Stimulated activated CD8-positive, alpha-beta memory T cell treated with anti-CD3 and anti-CD28 coated beads, Interleukin-12 subunit alpha, Interleukin-12 subunit beta, amount 100 ng/mL, for 24 hours (primary cell): ENCODE measurements around the gene PAQR8.
"Not testable (repeated sequence)": the region's sequence is repeated elsewhere in the genome, so short reads cannot be mapped to it uniquely, and the experiment has no call there.

ENCODE experiments used
- DNase-seq: peaks from one replicate; pipeline ENCODE4 v3.0.0-alpha.2; 2020; ENCODE audit errors: extremely low read depth

Gene PAQR8

DNA sequence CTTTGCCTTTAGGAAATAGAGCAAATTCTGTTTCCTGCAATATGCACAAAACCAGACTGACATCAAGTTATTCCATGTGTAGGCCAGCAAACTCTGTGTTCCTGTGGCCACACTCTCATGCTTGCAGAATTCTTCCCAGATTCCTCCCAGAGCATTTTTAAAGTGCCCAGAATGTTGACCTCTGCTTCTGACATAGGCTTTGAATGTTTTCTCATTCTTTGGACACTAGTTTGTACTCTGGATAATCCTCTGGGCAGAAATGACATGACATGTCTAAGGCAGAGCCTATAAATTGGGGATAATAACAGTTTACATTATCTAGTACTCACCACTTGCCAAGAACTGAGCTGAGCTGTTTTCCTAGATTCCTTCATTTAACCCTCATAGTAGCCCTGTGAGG lies 49.0 kb downstream of the PAQR8 start:
- no peak for DNase-seq

DNA sequence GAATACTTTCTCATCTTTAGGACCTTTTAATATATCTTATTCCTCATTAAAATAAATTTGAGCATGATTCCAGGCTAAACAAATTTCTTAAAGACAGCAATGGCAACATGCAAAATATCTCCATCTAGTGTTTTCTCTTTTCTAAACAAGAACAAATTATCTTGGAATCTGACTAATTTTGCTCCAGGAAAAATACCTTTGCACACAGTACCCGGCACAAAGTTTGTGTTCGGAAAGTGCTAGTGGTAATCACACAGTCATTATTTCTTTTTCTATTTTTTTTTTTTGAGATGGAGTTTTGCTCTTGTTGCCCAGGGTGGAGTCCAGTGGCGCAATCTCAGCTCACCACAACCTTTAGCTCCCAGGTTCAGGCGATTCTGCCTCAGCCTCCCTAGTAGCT lies 50.0 kb downstream of the PAQR8 start:
- no peak for DNase-seq

DNA sequence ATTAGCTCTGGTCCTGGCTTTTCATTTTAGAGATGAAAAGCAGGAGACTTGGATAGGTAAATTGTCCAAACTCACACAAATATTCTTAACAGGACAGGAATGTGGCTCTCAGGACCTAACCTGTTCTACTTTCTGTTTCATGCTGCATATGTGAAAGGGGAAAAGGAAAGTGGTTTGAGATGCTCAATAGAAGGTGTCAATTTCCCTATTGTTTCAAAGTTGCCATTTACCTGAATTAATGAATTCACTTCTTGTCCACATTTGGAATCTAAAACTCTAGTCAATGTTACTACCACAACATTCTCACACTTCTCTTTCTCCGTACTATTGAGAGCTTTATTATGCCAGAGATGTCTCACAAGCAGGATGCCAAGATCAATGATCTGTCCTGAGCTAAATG lies 53.4 kb downstream of the PAQR8 start:
- DNase-seq, result no peak

DNA sequence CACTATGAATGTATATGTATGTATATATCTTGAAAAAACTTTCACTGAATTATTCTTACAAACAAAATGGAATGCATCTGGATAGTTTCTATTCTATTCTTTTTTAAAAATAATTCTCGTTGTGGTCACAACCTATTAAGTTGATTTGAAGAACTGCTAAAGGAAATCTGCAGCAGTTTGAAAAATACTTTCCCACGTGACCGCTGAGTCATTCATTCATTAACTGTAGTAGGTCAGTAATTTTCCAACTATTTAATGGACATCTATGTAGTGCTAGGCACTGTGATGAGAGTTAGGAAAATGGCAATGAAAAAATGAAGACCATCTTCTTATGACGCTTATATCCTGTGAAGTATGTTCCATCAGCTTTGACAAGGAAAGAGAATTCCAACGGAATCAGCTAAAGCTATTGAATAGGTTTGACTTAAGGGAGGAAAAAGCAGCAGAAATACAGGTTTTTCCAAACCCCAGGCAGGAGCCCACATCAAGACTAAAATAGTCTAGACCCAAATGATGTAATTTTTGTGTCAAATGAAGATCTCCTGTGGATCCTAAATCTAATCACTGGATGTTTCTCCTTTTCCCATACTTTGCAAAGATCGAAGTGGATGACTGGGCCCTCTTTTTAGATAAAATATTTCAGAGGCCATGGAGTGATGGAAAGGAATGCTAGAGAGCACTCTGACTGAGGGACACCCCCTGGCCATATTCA lies 54.1 kb downstream of the PAQR8 start:
- DNase-seq, result no peak

DNA sequence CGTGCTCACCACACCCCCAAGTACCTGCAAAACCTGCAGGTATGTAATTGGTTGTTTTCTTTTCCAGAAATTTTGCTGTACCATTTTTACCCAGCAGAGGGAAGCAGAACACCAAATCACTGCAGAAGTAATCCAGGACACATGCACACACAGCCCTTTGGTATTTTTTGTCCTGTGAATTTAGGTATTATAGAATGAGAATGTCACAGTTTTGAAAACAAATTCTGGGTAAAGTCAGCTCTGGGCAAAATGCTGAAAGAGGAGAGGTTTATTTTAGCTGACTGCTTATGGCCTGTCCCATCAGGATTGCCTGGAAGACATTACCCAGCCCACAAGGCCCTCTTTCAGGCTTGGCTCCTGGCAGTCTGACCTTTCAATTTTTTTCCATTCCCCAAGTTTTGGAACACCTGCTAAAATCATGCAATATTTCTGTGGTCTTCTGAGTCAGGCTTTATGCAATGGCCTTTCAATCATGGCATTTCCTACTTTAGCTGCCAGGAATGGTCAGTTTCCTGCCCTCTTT lies 54.7 kb downstream of the PAQR8 start:
- no peak for DNase-seq

DNA sequence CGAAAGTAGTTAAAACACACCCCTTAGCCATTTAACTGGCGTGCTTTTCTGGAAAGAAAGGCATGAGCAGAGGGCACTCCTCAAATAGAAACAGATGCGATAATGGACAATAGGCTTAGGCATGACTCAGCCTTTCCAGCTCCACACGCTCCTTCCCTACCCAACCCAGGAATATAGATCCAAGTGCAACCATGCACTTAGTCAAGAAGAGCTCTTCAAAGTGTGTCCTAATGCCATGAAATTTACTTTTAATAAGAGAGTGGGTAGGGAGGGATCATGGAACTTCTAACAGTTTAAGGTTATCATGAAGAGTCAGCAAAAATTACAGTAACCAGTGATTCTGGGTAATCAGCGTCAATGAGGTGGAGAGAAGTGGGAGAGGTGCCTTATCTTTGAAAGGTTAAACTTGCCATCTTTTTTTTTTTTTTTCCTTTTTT lies 55.7 kb downstream of the PAQR8 start:
- DNase-seq, result no peak

DNA sequence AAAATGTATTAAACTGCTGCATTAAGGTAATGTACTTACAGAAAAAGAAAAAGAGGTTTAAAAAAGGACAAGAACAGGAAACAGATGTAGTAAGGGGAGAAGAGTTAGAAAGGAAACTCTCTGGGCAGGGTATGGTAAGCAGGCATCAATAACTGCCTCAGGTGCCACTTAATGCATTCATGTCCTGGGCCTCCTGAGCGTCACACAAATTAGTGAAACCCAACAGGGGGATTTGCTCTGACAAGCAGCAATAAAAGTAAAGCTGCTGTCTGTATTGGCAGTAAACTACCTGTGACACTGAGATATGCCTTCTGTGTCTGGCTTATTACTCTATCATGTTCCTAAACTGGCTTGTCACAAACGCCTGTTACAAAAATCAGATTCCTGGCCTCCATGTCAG lies 56.7 kb downstream of the PAQR8 start:
- DNase-seq, result no peak

DNA sequence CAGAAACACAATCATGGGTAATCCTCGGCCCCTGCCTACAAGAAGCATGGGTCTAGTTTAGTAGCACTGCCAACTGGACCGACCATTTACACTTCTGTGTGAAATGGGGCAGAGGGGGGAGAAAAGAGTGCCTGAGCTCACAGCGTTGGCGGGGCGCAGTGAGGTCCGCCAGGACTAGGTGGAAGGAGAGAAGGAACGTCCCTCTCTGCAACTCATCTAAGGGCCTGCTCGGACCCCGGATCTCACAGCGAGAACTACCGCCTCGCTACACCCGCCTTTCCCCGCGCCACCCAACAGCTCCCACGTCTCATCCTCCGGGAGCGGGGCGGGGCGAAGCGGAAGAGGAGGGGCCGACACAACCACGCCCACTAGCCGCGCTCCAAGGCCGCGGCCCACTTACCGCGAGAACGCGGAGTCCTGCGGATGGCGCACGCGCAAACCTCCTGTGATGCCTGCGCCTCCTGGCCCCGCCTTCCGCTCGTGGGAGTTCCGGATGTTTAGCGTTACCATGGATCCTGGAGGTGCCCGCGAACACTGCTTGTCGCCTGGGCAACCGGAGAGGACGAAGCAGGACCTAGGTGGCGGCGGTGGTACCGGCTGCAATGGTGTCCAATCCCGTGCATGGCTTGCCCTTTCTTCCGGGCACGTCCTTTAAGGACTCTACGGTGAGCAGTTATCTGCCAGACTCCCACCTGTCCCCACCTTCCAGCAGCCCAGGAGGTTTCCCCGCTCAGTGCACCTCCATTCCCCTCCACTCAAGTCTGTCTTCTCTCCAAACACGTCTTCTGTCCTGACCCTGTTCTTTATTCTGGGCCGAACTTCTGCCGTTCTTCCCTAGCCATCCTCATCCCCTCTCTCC lies 58.1 kb downstream of the PAQR8 start, which contains the start of gene EFHC1:
Gene EFHC1 (plus strand): TSS at position 534 of the 859 bp plus-strand sequence. CDS start 69 bp downstream, at position 603.
- peak; percentile 94 for DNase-seq

DNA sequence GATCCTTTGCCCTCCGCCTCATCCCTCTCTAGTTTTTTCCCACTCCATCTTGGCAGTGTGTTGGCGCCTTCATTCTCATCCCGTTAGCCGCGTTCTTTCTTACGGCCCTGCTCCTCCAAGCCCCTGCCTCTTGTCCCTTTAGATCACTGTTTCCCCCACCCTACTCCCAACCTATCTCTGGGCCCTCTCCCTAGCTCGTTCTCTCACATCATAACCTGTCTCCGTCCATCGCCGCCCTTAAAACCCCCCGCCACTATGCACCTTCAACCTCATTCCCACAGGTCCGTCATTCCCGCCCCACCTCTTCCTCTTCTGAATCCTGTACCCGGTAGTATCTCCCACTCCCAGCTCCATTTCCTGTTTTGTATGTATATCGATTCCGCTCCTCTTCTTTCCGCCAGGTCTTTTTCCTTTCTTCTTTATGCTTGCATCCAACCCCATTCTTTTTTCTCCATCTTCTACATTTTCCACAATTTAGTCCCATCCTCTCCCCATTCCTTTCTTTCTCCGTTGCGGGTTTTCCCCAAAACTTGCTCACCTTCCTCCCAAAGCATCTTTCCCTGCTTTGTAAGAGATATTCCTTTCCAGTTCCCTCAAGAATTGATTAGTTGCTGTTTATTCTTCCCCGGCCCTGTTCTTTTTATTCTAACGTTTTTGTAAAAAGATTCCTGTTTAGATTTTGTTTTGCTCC lies 58.9 kb downstream of the PAQR8 start:
- DNase-seq, result no peak

DNA sequence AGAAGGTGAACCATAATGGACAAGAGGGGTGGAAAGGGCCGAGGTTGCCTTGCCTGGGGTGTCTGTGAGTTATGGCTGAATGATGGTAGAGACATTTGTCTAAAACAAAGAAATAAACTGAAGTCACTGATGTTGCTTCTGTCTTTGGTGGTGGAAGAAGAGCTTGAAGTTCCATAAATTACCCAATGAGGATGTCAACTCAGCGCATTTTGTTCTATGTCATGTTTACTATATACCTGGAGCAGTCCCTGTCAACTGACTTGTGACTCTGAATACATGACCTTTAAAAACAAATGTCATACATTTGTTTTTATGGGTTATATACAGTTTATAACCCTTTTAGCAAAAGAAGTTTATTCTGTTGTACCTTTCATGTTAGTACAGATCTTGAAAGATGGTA lies 60.2 kb downstream of the PAQR8 start:
- no peak for DNase-seq

DNA sequence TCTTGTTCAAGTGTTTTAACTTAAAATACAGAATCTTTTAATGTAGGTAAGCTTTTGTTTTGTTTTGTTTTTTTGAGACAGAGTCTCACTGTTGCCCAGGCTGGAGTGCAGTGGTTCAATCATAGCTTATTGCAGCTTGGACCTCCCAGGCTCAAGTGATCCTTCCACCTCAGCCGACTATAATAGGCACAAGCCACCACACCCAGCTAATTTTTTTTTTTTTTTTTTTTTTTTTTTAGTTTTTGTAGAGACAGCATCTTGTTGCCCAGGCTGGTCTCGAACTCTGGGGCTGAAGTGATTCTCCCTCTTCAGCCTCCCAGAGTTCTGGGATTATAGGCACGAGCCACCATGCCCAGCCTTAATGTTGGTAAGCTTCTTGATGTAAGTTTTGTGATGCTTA lies 61.5 kb downstream of the PAQR8 start:
- DNase-seq, result no peak

DNA sequence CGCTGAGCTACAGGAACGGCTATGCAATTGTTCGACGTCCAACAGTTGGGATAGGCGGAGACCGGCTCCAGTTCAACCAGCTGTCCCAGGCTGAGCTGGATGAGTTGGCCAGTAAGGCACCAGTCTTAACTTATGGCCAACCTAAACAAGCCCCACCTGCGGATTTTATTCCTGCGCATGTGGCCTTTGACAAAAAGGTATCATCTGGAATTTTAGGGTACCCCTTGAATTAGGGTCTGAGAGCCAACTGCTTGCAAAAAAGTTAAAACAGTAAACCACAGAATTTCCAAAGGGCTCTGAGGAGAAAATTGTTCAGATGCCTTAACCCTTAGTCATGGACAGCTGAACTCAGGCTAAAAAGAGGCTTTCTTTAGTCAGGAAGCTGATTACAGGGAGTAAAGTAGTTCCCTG lies 62.0 kb downstream of the PAQR8 start:
- DNase-seq, result no peak

DNA sequence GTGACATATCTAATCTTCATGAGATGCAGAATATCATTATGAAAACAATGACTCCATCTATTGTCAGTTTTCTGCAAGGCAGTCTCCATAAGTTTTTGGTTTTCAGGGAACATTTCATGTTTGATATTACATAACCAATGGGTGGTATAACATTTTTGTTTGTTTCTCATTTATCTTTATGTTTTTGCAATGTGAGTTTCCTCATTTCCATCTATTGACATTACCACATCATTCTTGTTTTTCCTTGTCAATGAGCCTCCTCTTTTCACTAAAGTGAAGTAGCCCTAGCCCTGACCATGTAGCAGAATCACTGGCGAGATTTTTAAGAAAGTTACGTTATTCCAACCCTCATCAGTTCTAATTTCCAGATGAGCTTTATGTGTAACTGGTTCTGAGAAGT lies 62.6 kb downstream of the PAQR8 start:
- no peak for DNase-seq

DNA sequence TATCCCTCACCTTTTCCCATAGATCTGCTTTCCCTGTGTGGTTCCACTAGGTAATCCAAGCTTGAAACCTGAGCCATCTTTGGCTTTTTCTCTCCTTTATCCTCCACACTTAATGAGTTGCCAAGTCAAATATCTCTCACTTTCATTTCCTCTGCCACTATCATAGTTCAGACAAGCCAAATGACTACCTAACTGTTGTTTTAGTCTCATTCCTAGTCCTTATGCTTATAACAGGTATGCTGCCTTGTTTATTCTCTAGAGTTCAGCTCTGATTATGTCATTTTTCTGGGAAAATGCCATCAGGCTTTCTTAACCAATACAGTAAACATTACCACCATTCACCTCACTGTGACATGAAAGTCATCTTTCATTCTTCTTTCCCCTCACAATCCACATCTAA lies 64.7 kb downstream of the PAQR8 start:
- no peak for DNase-seq

DNA sequence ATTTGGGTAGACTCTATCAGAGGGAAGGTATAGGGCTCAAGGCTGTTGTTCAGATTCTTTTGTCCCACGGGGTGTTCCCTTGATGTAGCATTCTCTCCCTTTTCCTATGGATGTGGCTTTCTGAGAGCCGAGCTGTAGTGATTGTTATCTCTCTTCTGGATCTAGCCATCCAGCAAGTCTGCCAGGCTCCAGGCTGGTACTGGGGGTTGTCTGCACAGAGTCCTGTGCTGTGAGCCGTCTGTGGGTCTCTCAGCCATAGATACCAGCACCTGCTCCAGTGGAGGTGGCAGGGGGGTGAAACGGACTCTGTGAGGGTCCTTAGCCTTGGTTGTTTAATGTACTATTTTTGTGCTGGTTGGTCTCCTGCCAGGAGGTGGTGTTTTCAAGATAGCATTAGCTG lies 71.3 kb downstream of the PAQR8 start:
- not testable (repeated sequence) for DNase-seq

DNA sequence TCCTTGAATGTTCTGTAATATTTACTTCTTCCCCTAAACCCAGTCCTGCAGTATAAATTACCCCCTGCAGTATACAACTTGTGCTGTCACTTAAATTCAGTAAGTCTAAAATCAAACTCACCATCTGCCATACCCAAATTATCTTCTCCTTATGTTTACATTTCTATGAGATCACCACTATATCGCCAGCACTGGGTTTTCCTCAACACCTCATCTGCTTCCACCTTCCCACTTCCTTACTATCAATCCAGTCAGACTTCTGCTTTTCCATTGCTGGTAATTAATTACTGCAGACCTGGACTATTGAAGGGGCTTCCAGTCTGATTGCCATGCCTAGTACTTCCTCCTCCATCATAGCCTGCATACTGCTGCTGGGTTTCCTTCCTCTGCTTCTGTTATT lies 73.4 kb downstream of the PAQR8 start:
- DNase-seq, result no peak

DNA sequence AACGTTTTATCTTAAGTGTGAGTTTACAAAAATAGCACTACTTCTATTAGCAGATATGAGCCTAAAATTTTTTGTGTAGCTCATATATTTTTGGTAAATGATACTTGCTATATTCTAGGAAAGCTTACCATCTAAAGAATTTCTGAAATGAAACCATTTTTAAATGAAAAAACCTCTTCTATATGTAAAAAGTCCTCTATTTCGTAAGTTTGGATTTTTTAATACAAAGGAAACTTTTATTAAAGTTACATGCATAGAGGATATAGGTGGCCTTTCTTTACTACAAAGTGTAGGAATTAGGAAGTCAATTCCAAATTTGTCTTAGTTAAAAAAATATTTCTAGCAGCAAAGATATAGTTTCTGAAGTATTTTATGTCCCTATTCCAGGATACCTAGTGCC lies 77.0 kb downstream of the PAQR8 start:
- no peak for DNase-seq

DNA sequence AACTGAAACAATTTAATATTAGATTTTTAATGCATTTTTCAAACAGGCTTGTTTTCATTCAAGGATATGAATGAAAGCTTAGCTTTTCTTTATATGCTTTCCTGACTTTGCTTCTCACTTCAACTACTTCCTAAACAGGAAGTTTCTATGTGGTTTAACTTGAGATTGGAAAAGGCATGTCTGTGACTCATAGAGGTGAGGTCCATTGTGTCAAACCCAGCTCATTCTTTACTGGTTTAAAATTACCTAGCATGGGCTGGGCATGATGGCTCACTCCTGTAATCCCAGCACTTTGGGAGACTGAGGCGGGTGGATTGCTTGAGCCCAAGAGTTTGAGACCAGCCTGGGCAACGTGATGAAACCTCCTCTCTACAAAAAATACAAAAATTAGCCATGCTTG lies 92.6 kb downstream of the PAQR8 start:
- DNase-seq, result no peak

DNA sequence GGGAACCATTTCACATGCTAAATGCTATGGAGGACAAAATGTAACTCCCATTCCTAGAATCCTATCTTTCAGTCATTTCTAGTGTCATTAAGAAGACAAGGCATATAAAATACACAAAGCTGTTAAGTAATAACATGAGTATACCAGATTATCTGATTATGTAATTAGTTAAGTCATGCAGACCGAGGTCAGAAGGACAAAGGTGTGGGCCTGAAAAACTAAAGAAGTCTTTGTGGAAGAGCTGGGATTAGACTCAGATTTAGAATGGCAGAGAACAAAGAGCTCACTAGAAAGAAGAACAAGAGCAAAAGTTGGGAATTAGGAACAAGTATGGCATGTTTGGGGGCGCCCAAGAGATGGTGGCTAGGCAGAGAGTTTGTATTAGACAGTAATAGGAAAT lies 95.1 kb downstream of the PAQR8 start:
- DNase-seq, result no peak
